NCI-H69 (cell line): ENCODE results near the gene DOCK4.
A peak's percentile ranks its signal among the peaks of the same experiment; 100 is the strongest.

Experiments used
- DNase-seq: peaks from one replicate; lab custom pipeline; 2025; lab: John Stamatoyannopoulos, UW

The DOCK4 gene

GRCh38 chr7:112113913-112114575, 92.2 kb downstream of the DOCK4 start:
- DNase-seq = no peak

DNA sequence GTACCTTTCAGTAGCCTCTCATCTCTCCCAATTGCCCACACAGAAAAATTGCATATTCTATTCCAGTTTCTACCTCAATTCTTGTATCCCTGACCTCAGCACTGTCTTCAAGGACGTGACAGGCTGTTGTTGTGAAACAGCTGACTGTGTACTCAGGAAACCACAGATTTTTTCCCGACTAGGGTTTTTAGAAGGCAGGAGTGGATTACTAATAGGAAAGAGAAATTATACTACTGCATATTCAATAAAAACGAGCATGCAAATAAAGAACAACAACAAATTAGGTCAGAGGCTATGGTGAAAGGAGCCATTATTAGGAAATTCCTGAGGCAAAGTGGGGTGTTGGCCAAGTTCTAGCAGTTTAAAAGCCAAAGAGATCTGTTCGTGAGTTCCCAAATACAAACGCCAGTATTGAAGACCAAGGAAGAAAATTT, 93.4 kb downstream of the DOCK4 start:
- no peak for DNase-seq

- no peak for DNase-seq
Measured at GRCh38 chr7:112110651-112111050, 95.5 kb downstream of the DOCK4 start.

DNA sequence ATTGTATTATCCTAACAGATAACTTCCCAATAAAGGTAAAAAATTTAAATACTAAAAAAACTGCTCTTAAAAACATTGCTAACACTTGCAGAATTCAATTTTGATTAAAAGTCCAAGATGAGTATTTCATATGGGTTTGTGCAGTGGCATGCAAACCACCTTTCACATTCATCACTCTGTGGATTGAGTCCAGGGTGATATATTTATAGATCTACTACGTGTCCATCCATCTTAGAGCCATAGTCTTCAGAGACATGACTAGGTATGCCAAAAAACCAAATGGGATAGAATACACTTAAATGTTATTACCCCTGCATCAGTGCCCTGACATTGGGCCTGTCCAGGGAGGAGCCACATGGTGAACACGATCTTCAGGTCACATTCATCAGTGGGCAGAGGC, 96.0 kb downstream of the DOCK4 start:
- no peak for DNase-seq

- DNase-seq = peak; percentile 64
Measured at GRCh38 chr7:112108981-112109380, 97.2 kb downstream of the DOCK4 start.

- peak; percentile 75 for DNase-seq
Measured at GRCh38 chr7:112105584-112106530, 100.3 kb downstream of the DOCK4 start.

- DNase-seq = peak; percentile 99
Measured at GRCh38 chr7:112104120-112104519, 102.1 kb downstream of the DOCK4 start.

DNA sequence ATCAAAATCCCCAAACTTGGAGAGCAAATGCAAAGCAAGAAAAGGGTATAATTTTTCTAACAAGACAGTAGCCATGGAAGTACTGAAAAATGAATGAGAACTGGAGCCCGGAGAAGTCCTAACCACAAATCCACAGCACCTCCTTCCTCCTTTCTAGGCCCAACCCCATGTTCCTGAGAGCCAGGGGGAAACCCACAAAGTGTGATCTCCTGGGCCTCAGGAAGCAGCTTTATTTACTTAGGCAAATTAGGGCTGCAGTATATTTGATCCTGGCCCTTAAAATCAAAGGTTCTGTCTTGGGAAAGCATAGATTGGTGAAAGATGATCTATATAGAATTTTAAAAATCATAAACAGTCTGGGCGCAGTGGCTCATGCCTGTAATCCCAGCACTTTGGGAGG, 103.0 kb downstream of the DOCK4 start:
- DNase-seq = peak; percentile 76

- DNase-seq = peak; percentile 48
Measured at GRCh38 chr7:112101201-112101846, 104.9 kb downstream of the DOCK4 start.

DNA sequence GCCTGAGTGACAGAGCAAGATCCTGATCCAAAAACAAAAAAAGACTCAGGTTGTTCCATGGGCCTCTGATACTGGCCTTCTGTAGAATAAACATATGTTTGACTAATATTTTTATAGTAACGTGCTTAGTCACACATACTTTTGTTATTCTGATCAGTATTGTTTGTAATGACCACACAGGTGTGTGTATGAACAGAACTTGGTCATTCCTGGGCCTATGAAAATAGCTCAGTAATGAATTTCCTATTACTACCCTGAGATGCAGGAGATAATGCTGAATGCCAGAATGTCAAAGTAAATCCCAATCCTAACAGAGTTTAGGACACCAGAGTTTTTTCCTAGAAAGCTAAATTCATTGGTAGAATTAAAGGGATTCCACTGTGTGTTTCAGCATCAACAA, 108.7 kb downstream of the DOCK4 start:
- no peak for DNase-seq

GRCh38 chr7:112093409-112093808, 112.8 kb downstream of the DOCK4 start:
- DNase-seq = no peak

- DNase-seq = peak; percentile 67
Measured at GRCh38 chr7:112092709-112093395, 113.3 kb downstream of the DOCK4 start.

GRCh38 chr7:112092306-112092705, 113.9 kb downstream of the DOCK4 start:
- DNase-seq = no peak

GRCh38 chr7:112091768-112092167, 114.4 kb downstream of the DOCK4 start:
- no peak for DNase-seq

GRCh38 chr7:112089551-112089950, 116.6 kb downstream of the DOCK4 start:
- no peak for DNase-seq

DNA sequence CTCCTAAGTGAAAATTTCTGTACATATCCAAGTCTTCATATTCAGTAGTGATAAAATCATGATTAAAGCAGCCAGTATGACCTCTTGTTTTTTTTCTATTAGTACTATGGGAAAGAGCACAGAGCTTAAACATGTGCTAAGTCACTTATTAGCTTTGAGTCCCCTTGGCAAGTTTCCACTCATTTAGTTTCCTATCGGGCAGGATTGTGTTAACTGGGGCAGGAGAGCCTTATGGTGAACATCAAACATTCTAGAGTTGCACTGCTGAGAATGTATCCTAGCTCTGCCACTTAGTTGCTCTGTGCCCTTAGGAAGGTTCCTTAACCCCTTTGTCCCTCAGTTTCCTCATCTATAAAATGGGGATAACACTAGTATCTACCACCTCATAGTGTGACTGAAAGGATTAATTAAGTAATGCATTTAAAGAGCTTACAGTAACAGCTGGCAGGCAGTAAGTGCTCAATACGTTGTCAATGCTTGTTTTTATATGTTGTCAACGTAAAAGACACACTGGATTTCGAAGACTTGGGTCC, 117.6 kb downstream of the DOCK4 start:
- DNase-seq = no peak

DNA sequence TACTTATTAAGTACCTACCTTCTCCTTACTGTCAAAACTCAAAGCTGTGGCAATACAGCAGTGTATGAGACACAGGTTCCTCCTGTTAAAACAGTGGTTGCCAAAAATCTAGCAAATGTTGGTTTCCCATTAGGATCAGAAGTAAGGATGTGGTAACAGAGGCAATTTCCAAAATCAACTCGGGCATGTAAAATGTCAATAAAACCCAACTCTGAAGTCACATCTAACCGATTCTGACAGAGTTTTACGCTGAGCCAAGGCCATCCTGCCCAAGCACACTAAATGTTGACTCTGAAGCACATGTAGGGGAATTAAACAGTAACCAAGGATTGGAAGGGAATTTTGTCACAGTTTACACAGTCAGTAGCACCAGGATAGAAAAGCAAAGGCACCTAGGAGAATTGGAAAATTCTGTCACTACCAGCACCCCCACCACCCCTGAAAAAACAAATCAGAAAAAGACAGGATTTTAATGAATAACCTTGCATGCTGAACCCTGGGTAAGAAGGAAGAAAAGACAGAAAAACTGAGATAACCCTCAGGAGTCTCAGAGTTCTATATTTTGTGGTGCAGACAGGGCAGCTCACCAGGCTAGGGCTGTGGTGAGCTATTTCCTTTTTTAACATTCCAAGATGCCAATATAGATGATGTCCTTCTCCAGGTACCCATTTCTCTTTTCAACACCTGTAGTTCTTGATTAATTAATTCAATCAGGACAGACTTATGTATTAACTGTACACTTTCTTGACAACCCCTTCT, 119.5 kb downstream of the DOCK4 start:
- DNase-seq = no peak

- DNase-seq = no peak
Measured at GRCh38 chr7:112084520-112084971, 121.7 kb downstream of the DOCK4 start.

GRCh38 chr7:112083776-112084355, 122.3 kb downstream of the DOCK4 start:
- DNase-seq = no peak

DNA sequence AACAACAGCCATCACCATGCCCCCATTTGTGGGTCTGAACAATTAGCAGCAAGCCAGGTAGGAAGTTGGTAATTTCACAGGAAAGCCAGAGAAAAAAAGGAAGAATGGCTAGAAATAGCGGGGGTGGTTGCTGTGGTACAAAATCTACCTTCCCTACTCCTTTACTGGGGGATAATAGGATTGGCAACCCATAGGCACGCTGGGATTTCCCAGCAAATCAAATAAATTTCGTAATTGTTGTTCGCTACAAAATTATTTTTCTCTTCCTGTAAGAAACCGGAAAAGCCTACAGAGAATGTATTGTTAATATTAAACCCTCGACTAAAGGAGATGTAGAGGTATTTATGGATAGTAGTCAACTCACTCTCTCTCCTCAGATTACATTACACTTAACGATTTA, 123.9 kb downstream of the DOCK4 start:
- no peak for DNase-seq

DNA sequence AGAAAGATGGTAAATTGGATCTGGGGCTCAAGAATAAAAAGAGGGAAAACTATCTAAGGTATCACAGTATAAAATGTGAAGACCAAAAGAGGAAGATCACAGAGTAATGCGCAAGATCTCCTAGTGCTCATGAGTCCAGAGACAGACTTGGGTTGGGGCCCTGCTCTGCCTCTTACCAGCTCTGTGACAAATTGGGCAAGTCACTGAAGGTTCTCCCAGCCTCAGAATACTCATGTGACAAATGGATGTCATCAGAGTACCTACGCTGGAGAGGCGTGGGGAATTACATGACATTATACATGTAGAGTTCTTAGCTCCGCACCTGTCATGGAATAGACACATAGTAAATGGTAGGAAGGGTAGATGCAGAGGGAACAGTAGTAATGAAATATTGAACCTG, 124.4 kb downstream of the DOCK4 start:
- DNase-seq = no peak
